ENCODE data around the gene PCBP3. TPM values are rescaled to one million over a fixed set of nuclear protein-coding genes. Genes with fewer than 3 reads are reported as not detected.

Gene PCBP3
- total RNA-seq, 1 donor from 2014 or later = 3.8 TPM

GRCh38 chr21:45852886-45853400, 209.4 kb downstream of the PCBP3 start:
- Histone ChIP-seq H3K27ac (no peak overlapping the region), H3K4me3 (no peak overlapping the region), H3K4me1 (no peaks in the 10 kb centered on the region), H3K36me3 (no peaks in the 10 kb centered on the region), H3K27me3 (no peaks in the 10 kb centered on the region), H3K9me3 (no peaks in the 10 kb centered on the region)
- intact Hi-C loops (cut with DNase I) = no loop called here
- ATAC-seq (no peak), DNase-seq (no peak)
- no peak for TF ChIP-seq CTCF (IDR thresholded peaks at IDR 0.05)

GRCh38 chr21:45853703-45854342, 210.3 kb downstream of the PCBP3 start:
- DNase-seq (no peak), ATAC-seq (no peak)
- H3K9me3 ChIP-seq = no peaks in the 10 kb centered on the region
- no peaks in the 10 kb centered on the region for H3K4me1 ChIP-seq
- intact Hi-C loops (cut with DNase I) = no loop called here
- no peaks in the 10 kb centered on the region for H3K27me3 ChIP-seq
- H3K27ac ChIP-seq = no peak overlapping the region
- no peaks in the 10 kb centered on the region for H3K36me3 ChIP-seq
- no peak overlapping the region for H3K4me3 ChIP-seq
- TF ChIP-seq CTCF (IDR thresholded peaks at IDR 0.05) = no peak

- Histone ChIP-seq H3K4me3 (no peak overlapping the region), H3K27me3 (no peaks in the 10 kb centered on the region), H3K9me3 (no peaks in the 10 kb centered on the region), H3K27ac (no peak overlapping the region), H3K36me3 (no peaks in the 10 kb centered on the region), H3K4me1 (no peaks in the 10 kb centered on the region)
- ATAC-seq (no peak), DNase-seq (no peak)
- intact Hi-C loops (cut with DNase I) = no loop called here
- no peak for TF ChIP-seq CTCF (IDR thresholded peaks at IDR 0.05)
Measured at GRCh38 chr21:45854690-45855247, 211.2 kb downstream of the PCBP3 start.

GRCh38 chr21:45855248-45855811, 211.8 kb downstream of the PCBP3 start:
- ATAC-seq (no peak), DNase-seq (no peak)
- Histone ChIP-seq H3K27ac (no peak overlapping the region), H3K27me3 (no peaks in the 10 kb centered on the region), H3K9me3 (no peaks in the 10 kb centered on the region), H3K36me3 (no peaks in the 10 kb centered on the region), H3K4me3 (no peak overlapping the region), H3K4me1 (no peaks in the 10 kb centered on the region)
- intact Hi-C loops (cut with DNase I) = no loop called here
- no peak for TF ChIP-seq CTCF (IDR thresholded peaks at IDR 0.05)

- no peaks in the 10 kb centered on the region for H3K27me3 ChIP-seq
- no peak for DNase-seq
- H3K36me3 ChIP-seq = no peaks in the 10 kb centered on the region
- no peak overlapping the region for H3K27ac ChIP-seq
- no peak overlapping the region for H3K4me3 ChIP-seq
- no peak for TF ChIP-seq CTCF (IDR thresholded peaks at IDR 0.05)
- H3K9me3 ChIP-seq = no peaks in the 10 kb centered on the region
- no peaks in the 10 kb centered on the region for H3K4me1 ChIP-seq
- ATAC-seq = no peak
- intact Hi-C loops (cut with DNase I) = no loop called here
Measured at GRCh38 chr21:45856442-45856841, 212.9 kb downstream of the PCBP3 start.
